Brain microvascular endothelial cell (primary cell): Measurements from ENCODE around the gene PSAP.

Experiments
- DNase-seq: peaks from one replicate; pipeline ENCODE4 v3.0.0-alpha.2; 2020
- H3K27ac ChIP-seq: fragments of 250-450 bp; sonication (Bioruptor Pico); 2 replicates; pipeline ENCODE4 v1.5.1; 2020; ENCODE audit warnings: mild to moderate bottlenecking, moderate library complexity
- H3K27me3 ChIP-seq: fragments of 250-450 bp; sonication (Bioruptor Pico); replicated peaks from 2 replicates; pipeline ENCODE4 v1.5.1; 2020; ENCODE audit warnings: mild to moderate bottlenecking
- H3K36me3 ChIP-seq: fragments of 250-450 bp; sonication (Bioruptor Pico); replicated peaks from 2 replicates; pipeline ENCODE4 v1.5.1; 2020; ENCODE audit warnings: mild to moderate bottlenecking
- H3K4me3 ChIP-seq: 2 replicates; pipeline ENCODE4 v1.5.1; 2011; ENCODE audit warnings: low read depth, mild to moderate bottlenecking, control low read depth, low read length, moderate library complexity
- CTCF ChIP-seq: IDR thresholded peaks from 2 replicates; pipeline ENCODE4 v1.5.1; 2011; ENCODE audit warnings: low read depth, mild to moderate bottlenecking, moderate library complexity, low read length, control low read depth, inconsistent platforms; ENCODE audit errors: missing control alignments
- in situ Hi-C: cut with HindIII; loops from 2 replicates; pipeline ENCODE4 v1.10.0; 2017; ENCODE audit warnings: low sequenced_read_pairs, low pct_ligation_motif_present

PSAP gene

GRCh38 chr10:71848325-71849275 lies 2.5 kb downstream of the PSAP start:
- Histone ChIP-seq H3K27me3 (no peaks in the 10 kb centered on the region), H3K36me3 (no peaks in the 10 kb centered on the region), H3K27ac (peak overlapping the region; percentile 97), H3K4me3 (peak overlapping the region; percentile 98)
- TF ChIP-seq CTCF: no peak
- in situ Hi-C loops: no loop called here
- no peak for DNase-seq

GRCh38 chr10:71847418-71847817 lies 3.6 kb downstream of the PSAP start:
- H3K36me3 ChIP-seq: no peaks in the 10 kb centered on the region
- DNase-seq: no peak
- no peaks in the 10 kb centered on the region for H3K27me3 ChIP-seq
- H3K4me3 ChIP-seq: no peak overlapping the region
- TF ChIP-seq CTCF: no peak
- H3K27ac ChIP-seq: no peak overlapping the region
- in situ Hi-C loops: no loop called here

- Histone ChIP-seq H3K36me3 (no peaks in the 10 kb centered on the region), H3K27ac (no peak overlapping the region), H3K27me3 (no peaks in the 10 kb centered on the region), H3K4me3 (no peak overlapping the region)
- in situ Hi-C loops: no loop called here
- DNase-seq: no peak
- TF ChIP-seq CTCF: no peak
Observed at GRCh38 chr10:71846816-71847215, 4.2 kb downstream of the PSAP start.

- Histone ChIP-seq H3K4me3 (no peak overlapping the region), H3K27me3 (no peaks in the 10 kb centered on the region), H3K36me3 (no peaks in the 10 kb centered on the region), H3K27ac (peak overlapping the region; percentile 32)
- in situ Hi-C loops: no loop called here
- no peak for DNase-seq
- TF ChIP-seq CTCF: no peak
Observed at GRCh38 chr10:71845410-71846405, 5.3 kb downstream of the PSAP start.

GRCh38 chr10:71844695-71845094 lies 6.4 kb downstream of the PSAP start:
- Histone ChIP-seq H3K4me3 (no peak overlapping the region), H3K27ac (no peak overlapping the region), H3K27me3 (no peaks in the 10 kb centered on the region), H3K36me3 (no peaks in the 10 kb centered on the region)
- in situ Hi-C loops: no loop called here
- DNase-seq: no peak
- TF ChIP-seq CTCF: no peak
